ENCODE results near the gene NAA15.
A peak's percentile ranks its signal among the peaks of the same experiment; 100 is the strongest.
"Not testable (repeated sequence)": the region's sequence is repeated elsewhere in the genome, so short reads cannot be mapped to it uniquely, and the experiment has no call there.

NAA15 gene

DNA sequence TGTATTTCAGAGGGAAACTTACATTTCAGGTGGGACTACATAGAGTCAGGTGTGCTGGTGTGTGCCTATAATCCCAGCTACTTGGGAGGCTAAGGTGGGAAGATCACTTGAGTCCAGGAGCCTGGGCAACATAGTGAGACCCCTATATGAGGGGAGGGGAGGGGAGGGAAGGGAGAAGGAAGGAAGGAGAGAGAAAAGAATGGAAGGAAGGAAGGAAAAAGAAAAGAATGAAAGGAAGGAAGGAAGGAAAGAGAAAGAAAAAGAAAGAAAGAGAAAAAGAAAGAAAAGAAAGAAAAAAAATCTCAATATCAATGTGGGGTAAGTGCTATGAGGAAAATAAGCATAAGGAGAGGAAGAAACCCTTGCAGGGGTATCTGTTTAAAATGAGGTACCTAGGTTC is 109.0 kb downstream of the NAA15 start:
- TF ChIP-seq, protein P1, sequence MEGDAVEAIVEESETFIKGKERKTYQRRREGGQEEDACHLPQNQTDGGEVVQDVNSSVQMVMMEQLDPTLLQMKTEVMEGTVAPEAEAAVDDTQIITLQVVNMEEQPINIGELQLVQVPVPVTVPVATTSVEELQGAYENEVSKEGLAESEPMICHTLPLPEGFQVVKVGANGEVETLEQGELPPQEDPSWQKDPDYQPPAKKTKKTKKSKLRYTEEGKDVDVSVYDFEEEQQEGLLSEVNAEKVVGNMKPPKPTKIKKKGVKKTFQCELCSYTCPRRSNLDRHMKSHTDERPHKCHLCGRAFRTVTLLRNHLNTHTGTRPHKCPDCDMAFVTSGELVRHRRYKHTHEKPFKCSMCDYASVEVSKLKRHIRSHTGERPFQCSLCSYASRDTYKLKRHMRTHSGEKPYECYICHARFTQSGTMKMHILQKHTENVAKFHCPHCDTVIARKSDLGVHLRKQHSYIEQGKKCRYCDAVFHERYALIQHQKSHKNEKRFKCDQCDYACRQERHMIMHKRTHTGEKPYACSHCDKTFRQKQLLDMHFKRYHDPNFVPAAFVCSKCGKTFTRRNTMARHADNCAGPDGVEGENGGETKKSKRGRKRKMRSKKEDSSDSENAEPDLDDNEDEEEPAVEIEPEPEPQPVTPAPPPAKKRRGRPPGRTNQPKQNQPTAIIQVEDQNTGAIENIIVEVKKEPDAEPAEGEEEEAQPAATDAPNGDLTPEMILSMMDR (conservative IDR thresholded peaks at IDR 0.05; ENCODE audit: control insufficient read depth, insufficient read depth, low read depth, low read length) = no peak
- DNase-seq (ENCODE audit: low read depth) = no peak
- no peak overlapping the region for H3K4me3 ChIP-seq (ENCODE audit: control insufficient read depth, low read depth, low read length)

DNA sequence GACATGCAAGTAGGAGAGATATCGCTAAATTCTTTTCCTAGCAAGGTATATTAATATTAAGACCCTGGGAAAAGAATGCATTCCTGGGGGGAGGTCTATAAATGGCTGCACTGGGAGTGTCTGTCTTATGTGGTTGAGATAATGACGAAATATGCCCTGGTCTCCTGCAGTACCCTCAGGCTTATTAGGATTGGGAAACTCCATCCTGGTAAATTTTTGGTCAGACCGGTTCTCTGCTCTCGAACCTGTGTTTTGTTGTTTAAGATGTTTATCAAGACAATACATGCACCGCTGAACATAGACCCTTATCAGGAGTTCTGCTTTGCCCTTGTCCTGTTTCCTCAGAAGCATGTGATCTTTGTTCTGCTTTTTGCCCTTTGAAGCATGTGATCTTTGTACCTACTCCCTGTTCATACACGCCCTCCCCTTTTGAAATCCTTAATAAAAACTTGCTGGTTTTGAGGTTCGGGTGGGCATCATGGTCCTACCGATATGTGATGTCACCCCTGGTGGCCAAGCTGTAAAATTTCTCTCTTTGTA is 113.4 kb downstream of the NAA15 start:
- H3K4me3 ChIP-seq (ENCODE audit: control insufficient read depth, low read depth, low read length) = not testable (repeated sequence)

DNA sequence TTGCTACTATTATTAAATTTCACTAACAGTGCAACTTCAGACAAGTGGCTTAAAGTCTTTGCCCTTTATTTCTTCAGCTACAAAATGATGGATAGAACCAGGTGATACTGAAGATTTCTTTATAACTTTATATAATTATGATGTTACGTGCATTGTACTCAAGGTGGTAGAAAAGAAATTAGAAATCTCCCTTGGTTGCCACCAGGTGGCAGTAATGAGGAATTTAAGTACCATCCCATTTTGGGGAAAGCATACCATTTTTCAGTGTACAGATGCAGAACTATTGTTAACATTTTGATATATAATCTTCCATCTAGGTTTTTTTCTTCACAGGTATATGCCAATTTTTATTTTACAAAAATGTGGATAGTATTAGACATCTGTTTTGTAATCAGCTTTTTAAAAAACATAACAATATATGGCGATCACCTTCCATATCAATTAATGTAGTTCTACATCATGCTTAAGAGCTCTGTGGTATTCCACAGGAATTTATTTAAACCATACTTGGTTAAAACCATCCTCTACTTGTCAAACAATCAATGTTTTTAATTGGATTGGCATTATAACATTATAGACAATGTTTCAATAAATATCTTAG is 114.9 kb downstream of the NAA15 start:
- peak; percentile 67 for DNase-seq (ENCODE audit: low read depth)
- no peak overlapping the region for H3K4me3 ChIP-seq (ENCODE audit: control insufficient read depth, low read depth, low read length)
- TF ChIP-seq, protein P1 (conservative IDR thresholded peaks at IDR 0.05; ENCODE audit: control insufficient read depth, insufficient read depth, low read depth, low read length) = peak; percentile 72

More for the DNA sequence above, 113.4 kb downstream of the NAA15 start:
- DNase-seq (ENCODE audit: low read depth) = not testable (repeated sequence)

DNA sequence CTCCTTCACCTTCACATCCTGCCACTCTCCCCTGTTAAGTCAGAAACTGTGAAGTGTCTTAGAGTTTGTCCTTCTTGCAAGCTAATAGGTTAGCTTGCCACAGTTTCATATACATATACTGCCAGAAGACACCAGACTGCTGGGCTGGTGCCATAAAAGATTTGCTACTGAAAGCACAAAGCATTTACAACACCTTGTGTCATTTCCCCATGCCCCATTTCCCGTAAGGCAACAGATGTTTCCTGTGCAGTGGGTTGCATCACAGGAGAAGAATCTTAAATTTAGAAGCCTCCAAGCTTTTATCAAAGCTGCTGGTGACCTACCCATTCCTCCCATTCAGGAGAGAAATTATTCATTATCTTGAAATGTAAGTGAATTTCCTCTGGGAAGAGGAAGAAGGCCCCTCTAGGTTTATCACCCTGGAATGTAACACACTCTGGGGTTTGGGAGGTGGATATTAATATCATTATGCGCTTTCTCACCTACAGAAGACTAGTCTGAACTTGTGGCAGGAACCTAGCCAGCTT is 118.1 kb downstream of the NAA15 start:
- DNase-seq (ENCODE audit: low read depth) = peak; percentile 68

DNA sequence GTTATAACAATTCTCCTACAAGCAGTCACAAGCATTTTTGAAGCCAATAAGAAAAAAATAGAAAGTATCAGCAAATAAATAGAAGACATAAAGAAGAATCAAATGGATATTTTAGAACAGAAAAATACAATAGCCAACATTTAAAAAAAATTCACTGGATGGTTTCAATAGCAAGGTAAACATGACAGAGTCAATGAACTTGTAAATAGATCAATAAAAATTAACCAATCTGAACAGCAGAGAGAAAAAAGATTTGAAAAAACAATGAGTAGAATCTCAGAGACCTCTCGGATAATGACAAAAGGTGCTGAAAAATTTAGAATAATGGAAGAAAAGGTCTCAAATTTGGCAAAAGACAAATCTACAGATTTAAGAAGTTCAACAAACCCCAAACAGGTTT is 119.3 kb downstream of the NAA15 start:
- DNase-seq (ENCODE audit: low read depth) = no peak
- no peak overlapping the region for H3K4me3 ChIP-seq (ENCODE audit: control insufficient read depth, low read depth, low read length)
- TF ChIP-seq, protein P1 (conservative IDR thresholded peaks at IDR 0.05; ENCODE audit: control insufficient read depth, insufficient read depth, low read depth, low read length) = no peak

More for the DNA sequence above, 118.1 kb downstream of the NAA15 start:
- TF ChIP-seq, protein P1 (conservative IDR thresholded peaks at IDR 0.05; ENCODE audit: control insufficient read depth, insufficient read depth, low read depth, low read length) = no peak
- no peak overlapping the region for H3K4me3 ChIP-seq (ENCODE audit: control insufficient read depth, low read depth, low read length)

DNA sequence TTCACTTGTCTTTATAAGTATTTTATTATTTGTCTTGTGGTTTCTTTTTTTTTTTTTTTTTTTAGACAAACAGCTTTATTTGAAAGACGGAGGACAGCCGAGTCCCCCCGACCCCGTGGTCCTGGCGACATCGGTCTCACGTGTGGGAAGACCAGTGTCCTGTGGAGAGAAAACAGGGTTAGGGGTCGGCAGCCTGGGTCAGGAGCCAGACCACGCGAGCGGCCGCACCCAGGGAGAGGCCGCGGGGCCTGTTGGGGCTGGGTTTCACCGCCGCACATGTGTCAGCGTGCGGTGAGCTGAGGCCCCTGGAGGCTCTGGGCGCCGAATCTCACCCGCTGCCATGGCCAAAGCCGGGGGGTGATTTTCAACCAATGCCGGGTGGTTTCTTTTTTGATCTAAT is 134.8 kb downstream of the NAA15 start:
- TF ChIP-seq, protein P1 (conservative IDR thresholded peaks at IDR 0.05; ENCODE audit: control insufficient read depth, insufficient read depth, low read depth, low read length) = no peak
- no peak for DNase-seq (ENCODE audit: low read depth)
- H3K4me3 ChIP-seq (ENCODE audit: control insufficient read depth, low read depth, low read length) = no peak overlapping the region

DNA sequence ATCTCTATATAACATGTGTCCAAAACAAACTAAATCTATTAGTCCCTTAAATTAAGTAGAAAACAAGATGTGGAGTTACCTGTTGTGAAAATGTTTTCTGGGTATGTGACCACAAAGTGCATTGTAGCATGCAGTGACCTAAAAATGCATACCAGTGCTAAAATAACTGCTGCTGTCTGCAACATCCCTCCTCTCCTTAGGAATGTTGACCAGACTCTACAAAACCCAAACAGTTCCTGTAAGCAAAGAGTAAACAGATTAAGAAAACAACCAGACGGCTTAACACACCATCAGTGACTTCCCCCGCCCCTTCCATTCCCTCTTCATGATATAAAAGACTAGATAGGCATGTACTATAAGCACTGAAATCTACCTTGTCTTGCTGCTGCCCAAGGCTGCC is 136.8 kb downstream of the NAA15 start:
- TF ChIP-seq, protein P1 (conservative IDR thresholded peaks at IDR 0.05; ENCODE audit: control insufficient read depth, insufficient read depth, low read depth, low read length) = no peak
- no peak overlapping the region for H3K4me3 ChIP-seq (ENCODE audit: control insufficient read depth, low read depth, low read length)
- no peak for DNase-seq (ENCODE audit: low read depth)
